MM.1S (cell line): ENCODE results near the gene IL1RL1.

Source experiments
- EZH2 ChIP-seq: fragments of 300-600 bp; sonication (generic); optimal IDR thresholded peaks from 2 replicates; pipeline ENCODE3; 2017; ENCODE audit warnings: low read depth, mild to moderate bottlenecking, antibody characterized with exemption, low read length, mixed read lengths
- EZH2phosphoT487 ChIP-seq: fragments of 300-600 bp; sonication (generic); IDR thresholded peaks from 2 replicates; pipeline ENCODE4 v1.6.1; 2018; ENCODE audit warnings: antibody characterized with exemption, low read length
- TF ChIP-seq, protein P1 (sequence below): fragments of 300-600 bp; sonication (generic); IDR thresholded peaks from 2 replicates; pipeline ENCODE4 v1.5.1; 2016; ENCODE audit warnings: antibody characterized with exemption, low read length, mixed read lengths

DNA sequence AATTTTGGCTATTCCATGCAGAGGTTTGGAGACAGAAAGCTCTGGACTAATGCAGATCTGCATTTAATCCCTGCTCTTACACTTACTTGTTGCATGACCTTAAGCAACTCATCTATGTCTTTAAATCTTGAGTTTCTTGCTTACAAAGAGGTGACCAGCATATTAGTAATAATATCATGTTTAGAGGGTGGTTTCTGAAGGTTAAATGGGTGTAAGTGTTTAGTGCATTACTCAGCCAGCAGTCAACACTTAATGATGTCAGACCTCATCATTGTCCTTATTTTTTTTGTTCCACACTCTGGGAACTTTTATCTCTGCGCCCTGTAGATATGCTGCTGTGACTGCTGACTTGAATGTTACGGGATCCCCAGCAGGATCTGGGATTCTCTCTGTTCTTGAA is 1.7 kb downstream of the IL1RL1 start:
- TF ChIP-seq EZH2 (no peak), EZH2phosphoT487 (no peak)
- TF ChIP-seq, protein P1, sequence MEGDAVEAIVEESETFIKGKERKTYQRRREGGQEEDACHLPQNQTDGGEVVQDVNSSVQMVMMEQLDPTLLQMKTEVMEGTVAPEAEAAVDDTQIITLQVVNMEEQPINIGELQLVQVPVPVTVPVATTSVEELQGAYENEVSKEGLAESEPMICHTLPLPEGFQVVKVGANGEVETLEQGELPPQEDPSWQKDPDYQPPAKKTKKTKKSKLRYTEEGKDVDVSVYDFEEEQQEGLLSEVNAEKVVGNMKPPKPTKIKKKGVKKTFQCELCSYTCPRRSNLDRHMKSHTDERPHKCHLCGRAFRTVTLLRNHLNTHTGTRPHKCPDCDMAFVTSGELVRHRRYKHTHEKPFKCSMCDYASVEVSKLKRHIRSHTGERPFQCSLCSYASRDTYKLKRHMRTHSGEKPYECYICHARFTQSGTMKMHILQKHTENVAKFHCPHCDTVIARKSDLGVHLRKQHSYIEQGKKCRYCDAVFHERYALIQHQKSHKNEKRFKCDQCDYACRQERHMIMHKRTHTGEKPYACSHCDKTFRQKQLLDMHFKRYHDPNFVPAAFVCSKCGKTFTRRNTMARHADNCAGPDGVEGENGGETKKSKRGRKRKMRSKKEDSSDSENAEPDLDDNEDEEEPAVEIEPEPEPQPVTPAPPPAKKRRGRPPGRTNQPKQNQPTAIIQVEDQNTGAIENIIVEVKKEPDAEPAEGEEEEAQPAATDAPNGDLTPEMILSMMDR: no peak
